GM12878 (cell line): Measurements from ENCODE around the gene SMOC1. TPM values are rescaled to one million over a fixed set of nuclear protein-coding genes. Genes with fewer than 3 reads are reported as not detected.

Experiments
- ATAC-seq: fragments of 200-7000 bp; cut with Tn5 transposase; 3 replicates; pipeline ENCODE4 v1.9.1; 2020; ENCODE audit warnings: mild to moderate bottlenecking, moderate library complexity
- BruUV-seq: library from RNA; stranded (reverse); fragments of 400-500 nt; replicated peaks from 2 replicates; lab custom pipeline; 2021; lab: Mats Ljungman, UMichigan
- CTCF ChIA-PET: fragments of 300-600 bp; sonication (Branson Sonifier 250); formaldehyde crosslinking; extraction: SDS; loops from one replicate; lab custom pipeline; 2021; ENCODE audit warnings: inconsistent platforms; lab: Yijun Ruan, JAX
- POLR2A ChIA-PET: fragments of 350-600 bp; formaldehyde crosslinking; extraction: SDS; loops from one replicate; lab custom pipeline; 2021; ENCODE audit warnings: inconsistent platforms; lab: Charles Lee
- RAD21 ChIA-PET: fragments of 300-600 bp; sonication (Branson Sonifier 250); formaldehyde crosslinking; loops from one replicate; lab custom pipeline; 2023; ENCODE audit warnings: antibody characterized with exemption; ENCODE audit not compliant: unreplicated experiment; lab: Charles Lee
- SMC1A ChIA-PET: fragments of 300-600 bp; sonication (Branson Sonifier 250); formaldehyde crosslinking; loops from one replicate; lab custom pipeline; 2023; ENCODE audit not compliant: unreplicated experiment, uncharacterized antibody; lab: Charles Lee
- DNase-seq: peaks from one replicate; pipeline ENCODE4 v3.0.0-alpha.2; 2011; ENCODE audit warnings: low read depth, low spot score
- FAIRE-seq: peaks from 3 replicates; lab custom pipeline; 2011; peaks lifted over from hg19 to GRCh38; lab: Jason Lieb, UNC
- H2AFZ ChIP-seq: 2 replicates; pipeline ENCODE4 v1.6.0; 2011; ENCODE audit warnings: low read depth, low read length, control low read depth; ENCODE audit not compliant: control insufficient read depth
- H3K27ac ChIP-seq: 2 replicates; pipeline ENCODE4 v1.5.1; 2011; ENCODE audit warnings: control low read depth; ENCODE audit not compliant: control insufficient read depth, insufficient read depth
- H3K27me3 ChIP-seq, 2 experiments: replicated peaks in 1 of 2; 2 replicates each; pipeline versions ENCODE4 v1.6.0 to v1.6.1; 2011; ENCODE audit warnings: low read length in 1 of 2; ENCODE audit not compliant: control insufficient read depth in 2 of 2, insufficient read depth in 2 of 2
- H3K36me3 ChIP-seq, 2 experiments: 2 replicates each; pipeline ENCODE4 v1.5.1; 2011; ENCODE audit warnings: low read length in 1 of 2; ENCODE audit not compliant: control insufficient read depth in 2 of 2, insufficient read depth in 2 of 2
- H3K4me1 ChIP-seq: 2 replicates; pipeline ENCODE4 v1.6.1; 2011; ENCODE audit warnings: mild to moderate bottlenecking, low read length, moderate library complexity, mixed read lengths; ENCODE audit not compliant: control insufficient read depth, insufficient read depth
- H3K4me2 ChIP-seq: 2 replicates; pipeline ENCODE4 v1.6.0; 2011; ENCODE audit warnings: control low read depth; ENCODE audit not compliant: control insufficient read depth, insufficient read depth
- H3K4me3 ChIP-seq: fragments of 200-600 bp; sonication (generic); 2 replicates; pipeline ENCODE4 v1.5.1; 2016
- H3K79me2 ChIP-seq: 2 replicates; pipeline ENCODE4 v1.6.0; 2011; ENCODE audit warnings: low read length; ENCODE audit not compliant: control insufficient read depth, insufficient read depth
- H3K9ac ChIP-seq: 2 replicates; pipeline ENCODE4 v1.8.0; 2011; ENCODE audit warnings: low read length, control low read depth, mixed read lengths; ENCODE audit not compliant: control insufficient read depth, insufficient read depth
- H3K9me3 ChIP-seq: replicated peaks from 3 replicates; pipeline ENCODE4 v1.5.1; 2011; ENCODE audit warnings: mild to moderate bottlenecking, low read length; ENCODE audit not compliant: control insufficient read depth, insufficient read depth
- H4K20me1 ChIP-seq: 2 replicates; pipeline ENCODE4 v1.6.0; 2011; ENCODE audit not compliant: control insufficient read depth, insufficient read depth
- CBX5 ChIP-seq: sonication (generic); IDR thresholded peaks from 2 replicates; pipeline ENCODE4 v1.6.1; 2016; ENCODE audit warnings: low read depth, moderate library complexity, mild to moderate bottlenecking, inconsistent platforms
- IRF5 ChIP-seq: fragments of 450-650 bp; IDR thresholded peaks from 2 replicates; pipeline ENCODE4 v1.6.1; 2017; ENCODE audit warnings: borderline replicate concordance
- KAT2A ChIP-seq: conservative IDR thresholded peaks from 2 replicates; pipeline ENCODE4 v1.6.1; 2011; ENCODE audit warnings: low read depth, low read length; ENCODE audit not compliant: control insufficient read depth
- KLF5 ChIP-seq: fragments of 450-650 bp; IDR thresholded peaks from 2 replicates; pipeline ENCODE4 v1.6.1; 2014; ENCODE audit warnings: mild to moderate bottlenecking; ENCODE audit not compliant: partially characterized antibody
- MTA2 ChIP-seq: fragments of 450-650 bp; IDR thresholded peaks from 2 replicates; pipeline ENCODE4 v1.6.1; 2016; ENCODE audit warnings: low read depth, mild to moderate bottlenecking, moderate library complexity
- MTA3 ChIP-seq: IDR thresholded peaks from 2 replicates; pipeline ENCODE4 v1.6.1; 2012; ENCODE audit warnings: low read length, inconsistent platforms, borderline replicate concordance
- MXI1 ChIP-seq: fragments of 150-350 bp; IDR thresholded peaks from 2 replicates; pipeline ENCODE4 v1.6.1; 2011; ENCODE audit warnings: low read depth, mild to moderate bottlenecking, inconsistent platforms, low read length, improper control_type of control experiment
- MYC ChIP-seq: IDR thresholded peaks from 2 replicates; pipeline ENCODE4 v1.6.1; 2011; ENCODE audit warnings: mild to moderate bottlenecking, low read length, moderate library complexity, inconsistent platforms; ENCODE audit not compliant: insufficient read depth, insufficient replicate concordance, insufficient read length, severe bottlenecking
- NKRF ChIP-seq: fragments of 450-650 bp; conservative IDR thresholded peaks from 2 replicates; pipeline ENCODE4 v1.6.1; 2017; ENCODE audit warnings: mild to moderate bottlenecking, moderate library complexity
- NR2C1 ChIP-seq: fragments of 450-650 bp; IDR thresholded peaks from 2 replicates; pipeline ENCODE4 v1.6.1; 2017; ENCODE audit warnings: antibody characterized with exemption, mild to moderate bottlenecking, moderate library complexity
- POU2F2 ChIP-seq: IDR thresholded peaks from 3 replicates; pipeline ENCODE4 v1.6.1; 2011; ENCODE audit warnings: low read depth, mild to moderate bottlenecking, low read length, borderline replicate concordance
- RELB ChIP-seq: fragments of 450-650 bp; IDR thresholded peaks from 2 replicates; pipeline ENCODE4 v1.6.1; 2017; ENCODE audit warnings: low read depth, mild to moderate bottlenecking, moderate library complexity
- REST ChIP-seq: IDR thresholded peaks from 2 replicates; pipeline ENCODE4 v1.6.1; 2012; ENCODE audit warnings: mild to moderate bottlenecking, low read depth, low read length
- RUNX3 ChIP-seq: IDR thresholded peaks from 2 replicates; pipeline ENCODE4 v1.6.1; 2012; ENCODE audit warnings: low read length, inconsistent platforms
- TARDBP ChIP-seq: IDR thresholded peaks from 2 replicates; pipeline ENCODE4 v1.6.1; 2016; ENCODE audit warnings: borderline replicate concordance
- TBL1XR1 ChIP-seq: IDR thresholded peaks from 2 replicates; pipeline ENCODE4 v1.6.1; 2012; ENCODE audit warnings: low read depth, low read length, improper control_type of control experiment
- TCF3 ChIP-seq: IDR thresholded peaks from 2 replicates; pipeline ENCODE4 v1.6.1; 2012; ENCODE audit warnings: low read depth, mild to moderate bottlenecking, low read length, borderline replicate concordance; ENCODE audit not compliant: insufficient read depth
- WGBS: methylation state at CpG from one replicate; pipeline ENCODE4 v1.1.6; 2016; ENCODE audit warnings: low lambda C conversion rate; ENCODE audit not compliant: insufficient replicate concordance, insufficient coverage; ENCODE audit errors: missing lambda C conversion rate; 5-methylcytosine and 5-hydroxymethylcytosine counted together
- in situ Hi-C: fragments of 300-500 bp; cut with MboI; formaldehyde crosslinking; loops from 9 replicates; pipeline ENCODE4 v1.14.3; 2018; ENCODE audit warnings: mixed read lengths
- intact Hi-C: fragments of 100-400 bp; cut with micrococcal nuclease; formaldehyde crosslinking; loops from one replicate; pipeline ENCODE4 v1.14.2; 2022; ENCODE audit not compliant: unreplicated experiment
- polyA plus RNA-seq, 11 experiments: library from polyadenylated mRNA; depleted of rRNA in 4 of 11; unstranded in 6 of 11; stranded (reverse) in 5 of 11; fragments of >200 nt; fragmentation: Nextera tagmentation in 4 of 11; fragmentation: Illumina TruSeq in 1 of 11; extraction: Ambion mirVana in 4 of 11; extraction: Trizol in 1 of 11; gene quantifications; 1 replicate in 1 of 11; 2 replicates in 10 of 11; pipeline versions ENCODE4 v1.2.1 to v1.2.3, GENCODE V29; 2011 to 2016; ENCODE audit warnings: inconsistent platforms in 2 of 11, missing spikeins in 2 of 11, low read depth in 1 of 11
- total RNA-seq, 4 experiments: library from RNA; depleted of rRNA in 3 of 4; stranded (reverse); fragments of >200 nt in 3 of 4; fragmentation: Illumina TruSeq in 1 of 4; extraction: Trizol in 1 of 4; gene quantifications; 2 replicates each; pipeline versions ENCODE4 v1.2.1 to v1.2.3, GENCODE V29; 2013 to 2021

Gene SMOC1
- total and polyA plus RNA-seq, 10 of the 15 experiments (the other 5 are each of a cell fraction or from before 2014, with no cell fraction given): 0.03 to 0.26 (median 0.14) TPM; not detected in 7

- SMC1A ChIA-PET: interaction anchor here (1.2 kb wide), 1 partner anchor 17 kb away, joined by 3 read pairs; no protein-coding TSS in a partner anchor
- no peak for ATAC-seq
- no peak for TF ChIP-seq REST
- TF ChIP-seq TBL1XR1: no peak
- no peak for TF ChIP-seq KLF5
- TF ChIP-seq MTA3: no peak
- TF ChIP-seq TARDBP: no peak
- no peak for TF ChIP-seq POU2F2
- TF ChIP-seq TCF3: no peak
- no peak for TF ChIP-seq RUNX3
- TF ChIP-seq MXI1: no peak
- no peak for TF ChIP-seq RELB
- no peak for TF ChIP-seq NKRF
- no peak for TF ChIP-seq IRF5
- no peak for TF ChIP-seq MYC
- no peak for TF ChIP-seq CBX5
- no peak for TF ChIP-seq KAT2A
- no peak for TF ChIP-seq NR2C1
- no peak for TF ChIP-seq MTA2
Observed at GRCh38 chr14:69979882-69980281, 100.7 kb downstream of the SMOC1 start.

More at GRCh38 chr14:69979882-69980281, 100.7 kb downstream of the SMOC1 start:
- no peak overlapping the region for H3K9ac ChIP-seq
- H3K4me1 ChIP-seq: no peaks in the 10 kb centered on the region
- H3K9me3 ChIP-seq: no peaks in the 10 kb centered on the region
- ChIA-PET CTCF (no interaction called here), POLR2A (no interaction called here), RAD21 (no interaction called here)
- H3K27ac ChIP-seq: no peak overlapping the region
- FAIRE-seq (no peak), DNase-seq (no peak)
- H3K36me3 ChIP-seq: no peaks in the 10 kb centered on the region
- H3K4me3 ChIP-seq: no peak overlapping the region
- H2AFZ ChIP-seq: no peak overlapping the region
- no peak overlapping the region for H3K4me2 ChIP-seq
- in situ Hi-C loops (no loop called here), intact Hi-C loops (no loop called here)
- 57% methylated on average over 1 of the region's 1 CpG for WGBS
- no peaks in the 10 kb centered on the region for H3K79me2 ChIP-seq
- peaks cover 0 to 6% of the 10 kb centered on the region in 2 experiments; a peak in 3 of 4 replicates for H3K27me3 ChIP-seq
- BruUV-seq: no TSS peak
- H4K20me1 ChIP-seq: no peaks in the 10 kb centered on the region
